Measurements from ENCODE around the gene FSD1. TPM values are rescaled to one million over a fixed set of nuclear protein-coding genes. Genes with fewer than 3 reads are reported as not detected.

The FSD1 gene
- polyA plus RNA-seq, result 1 to 10 TPM; 1.3 to 3.2 (median 2.0) TPM
- long read RNA-seq, donor 1, result 0 reads
- long read RNA-seq, donor 2, partial matches to known transcripts, result 0 of 1 reads
- long read RNA-seq, donor 2, other reads (novel, unspliced or antisense), result 0 of 1 reads
- long read RNA-seq, donor 3, result 0 reads
- long read RNA-seq, donor 4, result 0 reads
- long read RNA-seq, donor 5, result 0 reads
- long read RNA-seq, donor 6, partial matches to known transcripts, result 0 of 1 reads
- long read RNA-seq, donor 6, other reads (novel, unspliced or antisense), result 0 of 1 reads
- long read RNA-seq, donor 7, result 0 reads
- long read RNA-seq, donor 8, result 0 reads
- long read RNA-seq, donor 9, result 0 reads
- long read RNA-seq, donor 10, partial matches to known transcripts, result 0 of 7 reads
- long read RNA-seq, donor 10, other reads (novel, unspliced or antisense), result 0 of 7 reads

DNA sequence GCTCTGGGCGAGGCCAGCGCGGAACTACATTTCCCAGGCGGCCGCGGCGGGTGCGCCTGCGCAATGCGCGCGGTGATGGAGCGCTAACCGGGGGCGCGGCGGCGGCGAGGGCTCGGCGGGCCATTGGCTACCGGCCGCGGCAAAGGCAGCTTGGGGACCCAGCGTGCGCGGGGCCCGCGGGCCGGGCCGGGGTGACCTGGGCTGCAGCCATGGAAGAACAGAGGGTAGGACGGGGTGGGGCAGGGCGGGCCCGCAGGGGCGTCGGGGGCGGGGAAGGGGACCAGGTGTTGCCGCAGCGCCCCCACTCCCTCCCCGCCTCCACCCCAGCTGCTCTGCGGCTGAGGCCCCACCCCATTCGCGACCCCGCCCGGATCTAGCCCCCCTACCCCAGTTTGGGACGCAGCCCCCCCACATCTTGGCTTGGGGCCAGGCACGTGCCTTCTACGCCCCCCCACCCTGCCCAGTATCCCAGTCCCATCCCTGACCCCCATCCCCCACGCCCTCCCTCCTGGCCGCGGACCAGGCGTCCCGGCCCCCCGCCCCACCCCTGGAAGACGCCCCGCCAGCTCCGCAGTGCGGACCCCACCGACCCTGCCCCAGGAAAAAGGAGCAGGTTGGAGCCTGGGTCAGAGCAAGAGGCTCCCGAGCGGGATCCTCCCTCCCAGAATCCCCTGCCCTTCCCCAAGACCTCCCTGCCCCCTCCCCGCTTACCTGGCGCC is at the start of gene FSD1:
FSD1 (plus strand) TSS at position 61 of the 719 bp plus-strand sequence; CDS start at position 210, 149 bp downstream.
- Histone ChIP-seq H3K36me3 (ENCODE audit: control insufficient read depth in 3 of 3, insufficient read depth in 2 of 3, low read depth in 1 of 3, low read length in 3 of 3) (no peaks in the 10 kb centered on the region), H3K9me3 (ENCODE audit: control insufficient read depth in 2 of 2, insufficient read depth in 1 of 2, low read depth in 1 of 2, low read length in 1 of 2) (no peaks in the 10 kb centered on the region), H3K4me3 (ENCODE audit: low read depth in 1 of 3, low read length in 3 of 3) (peak within 1 kb of the TSS in 1 of 3 donors; percentile 49), H3K27ac (ENCODE audit: low read depth in 1 of 3, low read length in 2 of 3) (peak within 1 kb of the TSS in 1 of 3 donors; percentile 41), H3K4me1 (ENCODE audit: control insufficient read depth in 3 of 3, insufficient read depth in 2 of 3, low read depth in 1 of 3, low read length in 2 of 3) (peaks cover 0 to 4% (median 0%) of the 10 kb centered on the region in 3 donors), H3K27me3 (ENCODE audit: control insufficient read depth in 3 of 3, insufficient read depth in 3 of 3, low read length in 3 of 3) (peaks cover 0 to 7% (median 0%) of the 10 kb centered on the region in 3 donors)
- WGBS, 3 donors, result 6 to 10% (median 6%) methylated on average over 28 to 63 of the region's 63 CpGs
- peak in 1 of 2 donors; percentile 43 for DNase-seq
- no peak for FAIRE-seq

DNA sequence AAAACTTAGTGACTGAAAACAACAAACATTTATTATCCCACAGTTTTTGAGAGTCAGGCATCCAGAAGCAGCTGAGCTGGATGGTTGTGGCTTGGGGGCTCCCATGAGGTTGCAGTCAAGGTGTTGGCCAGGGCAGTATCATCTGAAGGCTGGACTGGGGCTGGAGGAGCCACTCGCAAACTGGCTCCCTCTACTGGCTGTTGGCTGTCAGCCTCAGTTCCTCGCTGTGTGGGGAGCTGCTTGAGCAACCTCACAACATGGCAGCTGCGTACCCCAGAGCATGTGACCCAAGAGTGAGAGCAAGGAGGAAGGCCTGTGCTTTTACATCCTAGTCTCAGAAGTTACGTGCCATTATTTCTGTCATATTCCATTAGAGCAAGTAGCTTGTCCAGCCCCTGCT is 47.8 kb upstream of the FSD1 start:
- Histone ChIP-seq H3K27me3 (ENCODE audit: control insufficient read depth in 3 of 3, insufficient read depth in 3 of 3, low read length in 3 of 3) (no peaks in the 10 kb centered on the region), H3K4me1 (ENCODE audit: control insufficient read depth in 3 of 3, insufficient read depth in 2 of 3, low read depth in 1 of 3, low read length in 2 of 3) (no peaks in the 10 kb centered on the region), H3K27ac (ENCODE audit: low read depth in 1 of 3, low read length in 2 of 3) (no peak overlapping the region), H3K4me3 (ENCODE audit: low read depth in 1 of 3, low read length in 3 of 3) (no peak overlapping the region), H3K9me3 (ENCODE audit: control insufficient read depth in 2 of 2, insufficient read depth in 1 of 2, low read depth in 1 of 2, low read length in 1 of 2) (peaks cover 0 to 29% of the 10 kb centered on the region in 2 donors), H3K36me3 (ENCODE audit: control insufficient read depth in 3 of 3, insufficient read depth in 2 of 3, low read depth in 1 of 3, low read length in 3 of 3) (peaks cover 29 to 88% (median 40%) of the 10 kb centered on the region in 3 donors)
- FAIRE-seq (no peak), DNase-seq (no peak)
- WGBS, 3 donors, result 97 to 99% (median 97%) methylated on average over 4 of the region's 4 CpGs

DNA sequence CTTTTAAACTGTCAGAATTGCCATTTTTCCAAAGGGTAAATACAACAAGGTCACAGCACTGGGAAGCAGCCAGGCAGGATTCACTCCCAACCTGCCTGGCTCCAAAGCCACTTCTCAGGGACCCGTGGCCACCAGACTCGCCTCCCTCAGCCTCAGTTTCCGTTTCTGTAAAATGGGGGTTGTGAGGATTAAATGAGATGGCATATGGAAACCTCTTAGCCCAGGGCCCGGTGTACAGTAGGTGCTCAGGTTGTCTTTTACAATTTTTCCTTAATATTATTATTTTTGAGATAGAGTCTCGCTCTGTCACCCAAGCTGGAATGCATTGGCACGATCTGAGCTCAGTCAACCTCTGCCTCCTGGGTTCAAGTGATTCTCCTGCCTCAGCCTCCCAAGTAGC is 47.4 kb upstream of the FSD1 start:
- FAIRE-seq, result no peak
- Histone ChIP-seq H3K9me3 (ENCODE audit: control insufficient read depth in 2 of 2, insufficient read depth in 1 of 2, low read depth in 1 of 2, low read length in 1 of 2) (peaks cover 0 to 29% of the 10 kb centered on the region in 2 donors), H3K4me3 (ENCODE audit: low read depth in 1 of 3, low read length in 3 of 3) (no peak overlapping the region), H3K36me3 (ENCODE audit: control insufficient read depth in 3 of 3, insufficient read depth in 2 of 3, low read depth in 1 of 3, low read length in 3 of 3) (peaks cover 29 to 88% (median 40%) of the 10 kb centered on the region in 3 donors), H3K27me3 (ENCODE audit: control insufficient read depth in 3 of 3, insufficient read depth in 3 of 3, low read length in 3 of 3) (no peaks in the 10 kb centered on the region), H3K27ac (ENCODE audit: low read depth in 1 of 3, low read length in 2 of 3) (no peak overlapping the region), H3K4me1 (ENCODE audit: control insufficient read depth in 3 of 3, insufficient read depth in 2 of 3, low read depth in 1 of 3, low read length in 2 of 3) (no peaks in the 10 kb centered on the region)
- DNase-seq, result no peak
- 89 to 96% (median 89%) methylated on average over 6 of the region's 6 CpGs for WGBS, 3 donors

DNA sequence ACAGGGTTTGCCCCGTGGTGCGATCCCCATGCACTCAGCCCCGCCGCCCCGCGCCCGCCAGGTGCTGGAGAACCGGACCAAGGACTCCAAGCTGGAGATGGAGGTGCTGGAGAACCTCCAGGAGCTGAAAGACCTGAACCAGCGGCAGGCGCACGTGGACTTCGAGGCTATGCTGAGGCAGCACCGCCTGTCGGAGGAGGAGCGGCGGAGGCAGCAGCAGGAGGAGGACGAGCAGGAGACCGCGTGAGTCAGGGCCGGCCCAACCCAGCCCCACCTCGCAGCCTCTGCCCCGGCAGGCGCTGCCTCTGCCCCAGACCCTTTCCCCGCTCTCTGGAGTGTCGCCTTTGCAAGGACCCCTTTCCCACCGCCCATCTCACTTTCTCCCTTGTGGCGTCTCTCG is 46.2 kb upstream of the FSD1 start:
- Histone ChIP-seq H3K4me1 (ENCODE audit: control insufficient read depth in 3 of 3, insufficient read depth in 2 of 3, low read depth in 1 of 3, low read length in 2 of 3) (no peaks in the 10 kb centered on the region), H3K36me3 (ENCODE audit: control insufficient read depth in 3 of 3, insufficient read depth in 2 of 3, low read depth in 1 of 3, low read length in 3 of 3) (peaks cover 32 to 89% (median 41%) of the 10 kb centered on the region in 3 donors), H3K4me3 (ENCODE audit: low read depth in 1 of 3, low read length in 3 of 3) (no peak overlapping the region), H3K9me3 (ENCODE audit: control insufficient read depth in 2 of 2, insufficient read depth in 1 of 2, low read depth in 1 of 2, low read length in 1 of 2) (peaks cover 0 to 23% of the 10 kb centered on the region in 2 donors), H3K27me3 (ENCODE audit: control insufficient read depth in 3 of 3, insufficient read depth in 3 of 3, low read length in 3 of 3) (no peaks in the 10 kb centered on the region), H3K27ac (ENCODE audit: low read depth in 1 of 3, low read length in 2 of 3) (no peak overlapping the region)
- FAIRE-seq (no peak), DNase-seq (no peak)
- WGBS, 3 donors, result 94 to 95% (median 95%) methylated on average over 20 to 28 of the region's 28 CpGs

DNA sequence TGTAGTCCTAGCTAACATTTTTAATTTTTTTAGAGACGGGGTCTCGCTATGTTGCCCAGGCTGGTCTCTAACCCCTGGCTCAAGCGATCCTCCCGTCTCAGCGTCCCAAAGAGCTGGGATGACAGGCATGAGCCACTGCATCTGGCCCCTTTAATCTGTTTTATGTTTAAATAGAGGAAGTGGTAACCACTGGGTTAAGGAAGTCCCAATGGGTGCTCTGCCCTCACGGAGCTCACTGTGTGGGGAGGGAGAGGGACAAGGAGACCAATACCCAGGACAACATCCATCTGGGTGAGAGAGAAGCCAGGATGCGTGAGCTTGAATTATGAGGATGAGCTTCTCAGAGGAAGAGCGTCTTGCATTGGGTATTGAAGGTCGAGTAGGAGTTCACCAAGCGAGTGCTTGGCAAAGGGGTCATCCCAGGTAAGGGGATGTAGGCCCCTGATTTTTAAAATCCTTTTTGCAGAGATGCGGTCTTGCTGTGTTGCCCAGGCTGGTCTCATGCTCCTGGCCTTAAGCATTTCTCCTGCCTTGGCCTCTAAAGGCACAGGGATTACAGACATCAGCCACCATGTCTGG is 43.7 kb upstream of the FSD1 start:
- WGBS, 3 donors, result 92 to 96% (median 92%) methylated on average over 11 of the region's 11 CpGs
- Histone ChIP-seq H3K27me3 (ENCODE audit: control insufficient read depth in 3 of 3, insufficient read depth in 3 of 3, low read length in 3 of 3) (no peaks in the 10 kb centered on the region), H3K27ac (ENCODE audit: low read depth in 1 of 3, low read length in 2 of 3) (no peak overlapping the region), H3K9me3 (ENCODE audit: control insufficient read depth in 2 of 2, insufficient read depth in 1 of 2, low read depth in 1 of 2, low read length in 1 of 2) (peaks cover 0 to 9% of the 10 kb centered on the region in 2 donors), H3K4me3 (ENCODE audit: low read depth in 1 of 3, low read length in 3 of 3) (no peak overlapping the region), H3K36me3 (ENCODE audit: control insufficient read depth in 3 of 3, insufficient read depth in 2 of 3, low read depth in 1 of 3, low read length in 3 of 3) (peaks cover 29 to 87% (median 29%) of the 10 kb centered on the region in 3 donors), H3K4me1 (ENCODE audit: control insufficient read depth in 3 of 3, insufficient read depth in 2 of 3, low read depth in 1 of 3, low read length in 2 of 3) (no peaks in the 10 kb centered on the region)
- FAIRE-seq, result no peak
- no peak for DNase-seq

DNA sequence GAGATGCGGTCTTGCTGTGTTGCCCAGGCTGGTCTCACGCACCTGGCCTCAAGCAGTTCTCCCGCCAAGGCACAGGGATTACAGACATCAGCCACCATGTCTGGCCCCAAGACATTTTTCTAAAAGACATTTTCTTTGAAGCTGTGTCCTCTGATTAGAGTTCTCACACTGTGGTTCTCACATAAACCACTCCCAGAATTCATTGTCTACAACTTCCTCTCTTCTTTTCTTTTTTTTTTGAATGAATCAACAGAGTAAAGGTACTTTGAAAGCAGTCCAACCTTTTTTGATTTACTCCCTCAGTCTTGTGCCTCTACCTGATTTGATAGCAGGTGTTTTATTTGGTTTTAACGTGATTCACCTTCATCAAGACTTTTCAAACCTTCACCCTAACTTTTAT is 39.6 kb upstream of the FSD1 start:
- Histone ChIP-seq H3K9me3 (ENCODE audit: control insufficient read depth in 2 of 2, insufficient read depth in 1 of 2, low read depth in 1 of 2, low read length in 1 of 2) (no peaks in the 10 kb centered on the region), H3K27me3 (ENCODE audit: control insufficient read depth in 3 of 3, insufficient read depth in 3 of 3, low read length in 3 of 3) (no peaks in the 10 kb centered on the region), H3K4me1 (ENCODE audit: control insufficient read depth in 3 of 3, insufficient read depth in 2 of 3, low read depth in 1 of 3, low read length in 2 of 3) (peaks cover 0 to 3% (median 2%) of the 10 kb centered on the region in 3 donors), H3K4me3 (ENCODE audit: low read depth in 1 of 3, low read length in 3 of 3) (no peak overlapping the region), H3K36me3 (ENCODE audit: control insufficient read depth in 3 of 3, insufficient read depth in 2 of 3, low read depth in 1 of 3, low read length in 3 of 3) (peaks cover 13 to 84% (median 20%) of the 10 kb centered on the region in 3 donors), H3K27ac (ENCODE audit: low read depth in 1 of 3, low read length in 2 of 3) (no peak overlapping the region)
- WGBS, 3 donors, result 55 to 73% (median 56%) methylated on average over 4 of the region's 4 CpGs
- no peak for FAIRE-seq
- no peak for DNase-seq

DNA sequence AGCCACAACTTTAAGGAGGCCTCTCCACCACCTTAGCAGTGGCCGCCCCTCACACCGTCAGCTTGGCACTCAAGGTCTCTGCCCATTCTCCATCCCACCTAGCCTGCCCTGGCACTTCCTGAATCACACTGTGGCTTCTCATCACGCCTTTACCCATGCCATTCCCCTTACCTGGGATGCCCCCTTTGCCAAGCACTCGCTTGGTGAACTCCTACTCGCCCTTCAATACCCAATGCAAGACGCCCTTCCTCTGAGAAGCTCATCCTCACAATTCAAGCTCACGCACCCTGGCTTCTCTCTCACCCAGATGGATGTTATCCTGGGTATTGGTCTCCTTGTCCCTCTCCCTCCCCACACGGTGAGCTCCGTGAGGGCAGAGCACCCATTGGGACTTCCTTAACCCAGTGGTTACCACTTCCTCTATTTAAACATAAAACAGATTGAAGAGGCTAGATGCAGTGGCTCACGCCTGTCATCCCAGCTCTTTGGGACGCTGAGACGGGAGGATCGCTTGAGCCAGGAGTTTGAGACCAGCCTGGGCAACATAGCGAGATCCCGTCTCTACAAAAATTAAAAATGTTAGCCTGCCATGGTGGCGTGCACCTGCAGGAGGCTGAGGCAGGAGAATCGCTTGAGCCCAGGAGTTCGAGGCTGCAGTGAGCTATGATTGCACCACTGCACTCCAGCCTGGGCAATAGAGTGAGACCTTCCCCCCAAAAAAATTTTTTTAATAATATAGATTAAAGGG is 38.0 kb upstream of the FSD1 start:
- FAIRE-seq (no peak), DNase-seq (no peak)
- no peak overlapping the region for H3K4me3 ChIP-seq (ENCODE audit: low read depth in 1 of 3, low read length in 3 of 3)
- H3K27me3 ChIP-seq (ENCODE audit: control insufficient read depth in 3 of 3, insufficient read depth in 3 of 3, low read length in 3 of 3), result no peaks in the 10 kb centered on the region
- H3K4me1 ChIP-seq (ENCODE audit: control insufficient read depth in 3 of 3, insufficient read depth in 2 of 3, low read depth in 1 of 3, low read length in 2 of 3), result peaks cover 0 to 3% (median 2%) of the 10 kb centered on the region in 3 donors
- WGBS, 3 donors, result 88 to 94% (median 90%) methylated on average over 18 of the region's 18 CpGs
- no peaks in the 10 kb centered on the region for H3K9me3 ChIP-seq (ENCODE audit: control insufficient read depth in 2 of 2, insufficient read depth in 1 of 2, low read depth in 1 of 2, low read length in 1 of 2)
- H3K36me3 ChIP-seq (ENCODE audit: control insufficient read depth in 3 of 3, insufficient read depth in 2 of 3, low read depth in 1 of 3, low read length in 3 of 3), result peaks cover 10 to 84% (median 21%) of the 10 kb centered on the region in 3 donors
- no peak overlapping the region for H3K27ac ChIP-seq (ENCODE audit: low read depth in 1 of 3, low read length in 2 of 3)
